ENCODE measurements around the gene PDGFRB. TPM values are rescaled to one million over a fixed set of nuclear protein-coding genes. Genes with fewer than 3 reads are reported as not detected.

Gene PDGFRB
- total and polyA plus RNA-seq, 2 donors (not counting 1 experiment from before 2014, with no cell fraction given): 231 to 347 TPM

DNA sequence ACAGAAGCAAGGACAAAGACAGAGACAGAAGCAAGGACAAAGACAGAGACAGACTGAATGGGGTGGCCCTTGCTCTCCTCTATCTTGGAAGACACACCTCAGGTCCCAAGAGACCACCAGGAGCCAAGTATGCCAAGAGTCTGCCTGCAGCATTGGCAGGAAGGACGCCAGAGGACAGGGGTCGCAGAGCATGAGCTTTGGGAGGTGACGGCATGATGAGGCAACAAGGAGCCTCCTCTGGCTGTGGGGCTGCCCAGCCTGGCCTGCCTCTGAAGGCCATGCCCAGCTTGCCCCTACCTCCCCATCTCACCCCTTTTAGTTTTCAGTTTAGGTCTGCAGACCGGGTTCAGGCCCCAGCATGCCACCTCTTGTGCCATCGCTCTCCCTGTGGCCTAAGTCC lies 17.6 kb downstream of the PDGFRB start:
- H3K4me1 ChIP-seq (ENCODE audit: control insufficient read depth, extremely low read depth, insufficient read depth, low read length): peaks cover 93% of the 10 kb centered on the region
- peak overlapping the region; percentile 99 for H3K27ac ChIP-seq (ENCODE audit: insufficient read depth, low read length)
- DNase-seq (ENCODE audit: low read depth in 2 of 2): peak; percentile 55 to 74
- peaks cover 82% of the 10 kb centered on the region for H3K79me2 ChIP-seq (ENCODE audit: control insufficient read depth, insufficient read depth, low read length)
- no peaks in the 10 kb centered on the region for H4K20me1 ChIP-seq (ENCODE audit: control insufficient read depth, extremely low read depth, insufficient read depth, low read length)
- peak overlapping the region in 1 of 4 experiments; percentile 41 for H3K4me3 ChIP-seq (replicated peaks in 1 of 4; ENCODE audit: control extremely low read depth in 1 of 4, insufficient read depth in 1 of 4, low read depth in 3 of 4, low read length in 4 of 4)
- H2AFZ ChIP-seq (ENCODE audit: low read length): no peak overlapping the region
- H3K9ac ChIP-seq (ENCODE audit: insufficient read depth, low read length): peak overlapping the region; percentile 74
- H3K36me3 ChIP-seq (ENCODE audit: control insufficient read depth, insufficient read depth, low read length): peaks cover 33% of the 10 kb centered on the region
- peak overlapping the region; percentile 93 for H3K4me2 ChIP-seq (ENCODE audit: extremely low read depth, insufficient read depth, low read length)
- no peak for TF ChIP-seq CTCF (conservative IDR thresholded peaks at IDR 0.05 in 1 of 2, IDR thresholded peaks at IDR 0.05 in 1 of 2; ENCODE audit: low read depth in 1 of 2, low read length in 2 of 2)
- TF ChIP-seq EZH2 (IDR thresholded peaks at IDR 0.05; ENCODE audit: low read length, missing control alignments): no peak
- no peaks in the 10 kb centered on the region for H3K27me3 ChIP-seq (ENCODE audit: control insufficient read depth, insufficient read depth, low read length)
- no peaks in the 10 kb centered on the region for H3K9me3 ChIP-seq (ENCODE audit: control insufficient read depth, insufficient read depth, low read depth, low read length)

GRCh38 chr5:150137168-150137957 lies 18.3 kb downstream of the PDGFRB start:
- TF ChIP-seq CTCF (conservative IDR thresholded peaks at IDR 0.05 in 1 of 2, IDR thresholded peaks at IDR 0.05 in 1 of 2; ENCODE audit: low read depth in 1 of 2, low read length in 2 of 2) (no peak), EZH2 (IDR thresholded peaks at IDR 0.05; ENCODE audit: low read length, missing control alignments) (no peak)
- Histone ChIP-seq H3K4me3 (replicated peaks in 1 of 4; ENCODE audit: control extremely low read depth in 1 of 4, insufficient read depth in 1 of 4, low read depth in 3 of 4, low read length in 4 of 4) (no peak overlapping the region), H3K9me3 (ENCODE audit: control insufficient read depth, insufficient read depth, low read depth, low read length) (no peaks in the 10 kb centered on the region), H3K27ac (ENCODE audit: insufficient read depth, low read length) (peak overlapping the region; percentile 99), H3K27me3 (ENCODE audit: control insufficient read depth, insufficient read depth, low read length) (no peaks in the 10 kb centered on the region), H3K36me3 (ENCODE audit: control insufficient read depth, insufficient read depth, low read length) (peaks cover 33% of the 10 kb centered on the region), H3K4me1 (ENCODE audit: control insufficient read depth, extremely low read depth, insufficient read depth, low read length) (peaks cover 92% of the 10 kb centered on the region), H3K4me2 (ENCODE audit: extremely low read depth, insufficient read depth, low read length) (peak overlapping the region; percentile 48), H3K79me2 (ENCODE audit: control insufficient read depth, insufficient read depth, low read length) (peaks cover 84% of the 10 kb centered on the region), H4K20me1 (ENCODE audit: control insufficient read depth, extremely low read depth, insufficient read depth, low read length) (no peaks in the 10 kb centered on the region), H3K9ac (ENCODE audit: insufficient read depth, low read length) (peak overlapping the region; percentile 39), H2AFZ (ENCODE audit: low read length) (no peak overlapping the region)
- peak in 1 of 2 donors; percentile 79 for DNase-seq (ENCODE audit: low read depth in 2 of 2)

DNA sequence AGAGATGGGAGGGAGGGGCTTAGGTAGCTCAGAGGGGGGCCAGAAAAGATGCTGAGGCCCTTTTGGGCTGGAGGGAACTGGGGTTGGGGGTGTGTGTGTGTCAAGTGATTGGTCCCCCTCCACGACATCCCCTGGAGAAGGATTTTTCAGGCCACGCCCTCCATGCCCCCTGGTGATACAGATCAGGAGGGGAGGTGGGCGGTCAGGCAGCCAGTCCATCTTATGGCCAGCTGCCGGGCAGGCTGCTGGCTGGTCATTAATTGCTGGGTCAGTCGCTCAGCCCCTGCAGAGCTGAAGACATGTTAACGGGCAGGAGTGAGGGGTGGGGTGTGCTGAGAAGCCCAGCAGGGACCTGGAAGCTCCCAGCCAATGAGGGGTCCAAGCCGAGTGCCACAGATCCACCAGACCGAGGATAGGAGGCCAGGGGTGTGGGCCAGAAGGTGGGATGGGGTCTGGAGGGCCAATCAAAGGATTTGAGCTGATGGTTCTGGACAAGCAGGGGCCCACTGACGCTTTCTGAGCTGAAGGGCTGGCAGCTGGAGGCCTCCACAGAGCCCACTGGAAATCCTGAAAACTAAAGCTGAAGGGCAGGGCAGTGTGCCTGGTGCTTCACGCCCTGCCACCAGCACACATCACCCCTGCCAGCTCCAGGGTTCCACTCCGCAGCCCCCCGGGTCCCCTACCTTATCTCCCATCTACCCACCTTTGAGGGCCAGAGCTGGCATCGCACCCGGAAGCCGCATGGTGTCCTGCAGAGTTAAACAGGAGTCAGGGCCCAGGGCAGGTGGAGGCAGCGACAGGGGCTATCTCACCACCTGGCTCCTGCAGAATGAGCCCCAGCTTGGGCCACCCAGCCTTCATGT lies 19.1 kb downstream of the PDGFRB start:
- H4K20me1 ChIP-seq (ENCODE audit: control insufficient read depth, extremely low read depth, insufficient read depth, low read length): no peaks in the 10 kb centered on the region
- no peak overlapping the region for H3K4me2 ChIP-seq (ENCODE audit: extremely low read depth, insufficient read depth, low read length)
- peaks cover 36% of the 10 kb centered on the region for H3K36me3 ChIP-seq (ENCODE audit: control insufficient read depth, insufficient read depth, low read length)
- H3K4me1 ChIP-seq (ENCODE audit: control insufficient read depth, extremely low read depth, insufficient read depth, low read length): peaks cover 90% of the 10 kb centered on the region
- peaks cover 76% of the 10 kb centered on the region for H3K79me2 ChIP-seq (ENCODE audit: control insufficient read depth, insufficient read depth, low read length)
- no peak for TF ChIP-seq CTCF (conservative IDR thresholded peaks at IDR 0.05 in 1 of 2, IDR thresholded peaks at IDR 0.05 in 1 of 2; ENCODE audit: low read depth in 1 of 2, low read length in 2 of 2)
- no peak for TF ChIP-seq EZH2 (IDR thresholded peaks at IDR 0.05; ENCODE audit: low read length, missing control alignments)
- no peaks in the 10 kb centered on the region for H3K9me3 ChIP-seq (ENCODE audit: control insufficient read depth, insufficient read depth, low read depth, low read length)
- no peaks in the 10 kb centered on the region for H3K27me3 ChIP-seq (ENCODE audit: control insufficient read depth, insufficient read depth, low read length)
- H3K27ac ChIP-seq (ENCODE audit: insufficient read depth, low read length): peak overlapping the region; percentile 99
- no peak overlapping the region for H2AFZ ChIP-seq (ENCODE audit: low read length)
- peak overlapping the region; percentile 39 for H3K9ac ChIP-seq (ENCODE audit: insufficient read depth, low read length)
- DNase-seq (ENCODE audit: low read depth in 2 of 2): no peak
- H3K4me3 ChIP-seq (replicated peaks in 1 of 4; ENCODE audit: control extremely low read depth in 1 of 4, insufficient read depth in 1 of 4, low read depth in 3 of 4, low read length in 4 of 4): no peak overlapping the region

All from fibroblast of lung (primary cell).